ENCODE data around the gene E2F4. TPM values are rescaled to one million over a fixed set of nuclear protein-coding genes. Genes with fewer than 3 reads are reported as not detected.

E2F4 gene
- total and polyA plus RNA-seq, 2 experiments from 2014 or later, result 70.4 to 72.4 TPM

GRCh38 chr16:67179421-67180080, 12.4 kb upstream of the E2F4 start:
- Histone ChIP-seq H3K9me3 (ENCODE audit: low read depth) (no peaks in the 10 kb centered on the region), H3K4me1 (ENCODE audit: insufficient read depth) (peaks cover 14% of the 10 kb centered on the region), H3K79me2 (peaks cover 12% of the 10 kb centered on the region), H3K9me2 (replicated peaks; ENCODE audit: insufficient read depth) (no peaks in the 10 kb centered on the region), H4K20me1 (ENCODE audit: insufficient read depth, poor library complexity, severe bottlenecking) (peaks cover 3% of the 10 kb centered on the region), H3K4me2 (no peak overlapping the region), H3K27me3 (no peaks in the 10 kb centered on the region), H3K27ac (no peak overlapping the region), H3K36me3 (replicated peaks; ENCODE audit: insufficient read depth, low read depth) (no peaks in the 10 kb centered on the region), H2AFZ (no peak overlapping the region), H3K4me3 (no peak overlapping the region)
- no peak for DNase-seq (ENCODE audit: low spot score)
- TF ChIP-seq EZH2 (IDR thresholded peaks at IDR 0.05; ENCODE audit: borderline replicate concordance) (no peak), CTCF (IDR thresholded peaks at IDR 0.05; ENCODE audit: poor library complexity) (peak; percentile 5), EZH2phosphoT487 (IDR thresholded peaks at IDR 0.05; ENCODE audit: low read depth, severe bottlenecking, unreplicated experiment) (no peak)
- WGBS (ENCODE audit: low lambda C conversion rate, missing lambda C conversion rate), result 90% methylated on average over 13 of the region's 13 CpGs

- Histone ChIP-seq H3K27ac (no peak overlapping the region), H3K4me1 (ENCODE audit: insufficient read depth) (peaks cover 18% of the 10 kb centered on the region), H3K9me2 (replicated peaks; ENCODE audit: insufficient read depth) (no peaks in the 10 kb centered on the region), H3K79me2 (peaks cover 12% of the 10 kb centered on the region), H3K27me3 (no peaks in the 10 kb centered on the region), H2AFZ (no peak overlapping the region), H3K4me2 (no peak overlapping the region), H3K9me3 (ENCODE audit: low read depth) (no peaks in the 10 kb centered on the region), H3K36me3 (replicated peaks; ENCODE audit: insufficient read depth, low read depth) (no peaks in the 10 kb centered on the region), H4K20me1 (ENCODE audit: insufficient read depth, poor library complexity, severe bottlenecking) (peaks cover 3% of the 10 kb centered on the region), H3K4me3 (no peak overlapping the region)
- 92% methylated on average over 16 of the region's 16 CpGs for WGBS (ENCODE audit: low lambda C conversion rate, missing lambda C conversion rate)
- no peak for TF ChIP-seq EZH2 (IDR thresholded peaks at IDR 0.05; ENCODE audit: borderline replicate concordance)
- TF ChIP-seq EZH2phosphoT487 (IDR thresholded peaks at IDR 0.05; ENCODE audit: low read depth, severe bottlenecking, unreplicated experiment), result no peak
- TF ChIP-seq CTCF (IDR thresholded peaks at IDR 0.05; ENCODE audit: poor library complexity), result no peak
- DNase-seq (ENCODE audit: low spot score), result no peak
Measured at GRCh38 chr16:67180166-67180565, 11.8 kb upstream of the E2F4 start.

- DNase-seq (ENCODE audit: low spot score), result no peak
- WGBS (ENCODE audit: low lambda C conversion rate, missing lambda C conversion rate), result 83% methylated on average over 2 of the region's 2 CpGs
- H4K20me1 ChIP-seq (ENCODE audit: insufficient read depth, poor library complexity, severe bottlenecking), result peaks cover 3% of the 10 kb centered on the region
Measured at GRCh38 chr16:67181346-67181745, 10.6 kb upstream of the E2F4 start.

More at GRCh38 chr16:67181346-67181745, 10.6 kb upstream of the E2F4 start:
- H3K79me2 ChIP-seq, result peaks cover 12% of the 10 kb centered on the region
- no peak overlapping the region for H3K4me3 ChIP-seq
- no peak overlapping the region for H3K27ac ChIP-seq
- H3K4me2 ChIP-seq, result no peak overlapping the region
- peaks cover 19% of the 10 kb centered on the region for H3K4me1 ChIP-seq (ENCODE audit: insufficient read depth)
- no peaks in the 10 kb centered on the region for H3K36me3 ChIP-seq (replicated peaks; ENCODE audit: insufficient read depth, low read depth)
- no peak overlapping the region for H2AFZ ChIP-seq
- TF ChIP-seq EZH2phosphoT487 (IDR thresholded peaks at IDR 0.05; ENCODE audit: low read depth, severe bottlenecking, unreplicated experiment) (no peak), EZH2 (IDR thresholded peaks at IDR 0.05; ENCODE audit: borderline replicate concordance) (no peak), CTCF (IDR thresholded peaks at IDR 0.05; ENCODE audit: poor library complexity) (no peak)
- H3K9me2 ChIP-seq (replicated peaks; ENCODE audit: insufficient read depth), result no peaks in the 10 kb centered on the region
- no peaks in the 10 kb centered on the region for H3K9me3 ChIP-seq (ENCODE audit: low read depth)
- no peaks in the 10 kb centered on the region for H3K27me3 ChIP-seq
